GOT3 (cell line): ENCODE data around the gene NR4A3.
"Not testable (repeated sequence)": the region's sequence is repeated elsewhere in the genome, so short reads cannot be mapped to it uniquely, and the experiment has no call there.

Source experiments
- DNase-seq: peaks from one replicate; lab custom pipeline; 2025; ENCODE audit warnings: mixed read lengths; lab: John Stamatoyannopoulos, UW

Gene NR4A3

DNA sequence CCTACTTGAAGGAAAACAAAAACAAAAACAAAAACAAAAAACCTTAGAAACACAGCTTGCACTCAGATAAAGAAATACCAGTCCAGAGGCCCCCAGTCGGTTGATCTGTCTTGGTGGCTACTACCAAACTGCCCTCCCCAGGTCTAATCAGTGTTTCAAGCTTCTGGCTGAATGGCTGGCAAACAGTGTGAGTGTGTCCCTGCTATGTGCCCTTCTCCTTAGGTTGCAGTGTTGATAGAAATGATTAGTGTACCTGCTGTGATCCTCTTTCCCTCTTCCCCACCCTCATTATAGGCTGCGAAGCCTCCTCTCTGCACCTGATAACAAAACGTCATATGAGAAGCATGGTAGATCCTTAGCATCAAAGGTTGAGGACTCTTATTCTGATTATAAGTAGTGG lies 12.8 kb downstream of the NR4A3 start:
- no peak for DNase-seq

DNA sequence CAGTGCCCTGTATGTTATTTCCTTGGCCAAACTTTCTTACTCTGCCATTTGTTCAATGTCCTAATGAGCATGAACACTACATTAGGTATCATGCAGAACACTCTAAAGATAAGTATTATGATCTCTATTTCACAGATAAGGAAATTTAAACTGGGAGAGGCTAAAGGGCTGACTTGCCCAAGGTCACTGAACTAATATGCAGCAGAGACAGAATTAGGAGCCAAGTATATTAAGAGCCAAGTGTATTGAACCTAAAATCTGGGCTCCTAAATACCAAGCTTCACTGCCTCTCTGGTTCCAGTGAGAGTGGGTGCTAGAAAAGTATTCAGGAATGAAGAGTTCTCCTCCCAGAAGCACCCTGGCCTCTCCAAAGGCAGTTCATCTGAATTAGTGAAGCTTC lies 13.5 kb downstream of the NR4A3 start:
- no peak for DNase-seq

DNA sequence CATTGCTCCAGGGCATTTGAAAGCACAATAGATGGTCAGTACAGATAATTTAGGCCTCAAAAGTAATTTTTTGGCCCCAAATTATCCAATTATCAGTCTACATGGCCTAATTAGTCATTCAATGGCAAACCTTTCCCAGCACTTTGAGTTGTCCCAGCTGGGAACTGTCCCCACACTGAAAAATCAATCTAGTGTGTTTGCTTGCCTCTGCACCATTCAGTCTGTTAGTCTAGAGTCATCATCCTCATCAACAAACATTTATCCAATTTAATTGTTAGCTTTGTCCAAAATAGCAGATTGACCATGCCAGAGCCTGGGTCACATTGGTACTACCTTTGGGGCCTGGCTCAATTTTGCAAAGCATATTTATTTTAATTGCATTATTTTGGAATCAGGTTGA lies 13.9 kb downstream of the NR4A3 start:
- no peak for DNase-seq

DNA sequence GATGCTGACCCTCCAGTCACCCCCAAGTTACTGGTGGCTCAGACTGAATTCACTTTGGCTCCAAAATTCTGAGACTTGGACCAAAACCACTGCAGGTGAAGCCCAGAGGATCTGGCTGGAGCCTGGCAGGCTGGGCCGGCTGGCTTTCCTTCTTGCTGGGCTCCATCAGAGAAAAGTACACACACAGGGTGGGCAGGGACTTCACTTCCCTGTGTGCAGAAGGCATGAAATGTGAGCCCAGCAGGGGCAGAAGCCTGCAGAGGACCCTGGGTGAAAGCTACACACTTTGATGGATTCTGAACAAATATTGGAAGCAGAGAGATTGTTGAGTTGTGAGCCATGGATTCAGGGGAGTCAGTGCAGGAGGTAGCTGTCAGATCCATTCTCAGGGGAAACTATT lies 18.4 kb downstream of the NR4A3 start:
- no peak for DNase-seq

DNA sequence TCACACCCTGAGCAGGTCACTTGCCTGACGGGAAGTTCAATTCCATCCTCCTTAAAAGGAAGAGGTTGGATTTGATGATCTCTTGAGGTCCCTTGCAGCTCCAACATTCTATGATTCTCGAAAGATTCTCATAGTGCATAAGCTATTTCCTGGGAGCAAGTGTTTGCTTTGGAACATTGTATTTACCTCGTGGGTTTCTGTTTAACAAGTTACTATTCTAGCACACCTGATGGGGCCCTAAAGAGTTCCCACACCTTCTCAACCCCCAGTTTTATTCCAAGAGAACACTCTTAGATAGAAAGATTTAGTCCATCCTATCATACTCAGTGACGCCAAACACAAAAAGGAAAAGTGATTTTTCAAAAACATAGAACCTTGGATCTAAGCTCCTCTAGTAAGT lies 23.4 kb downstream of the NR4A3 start:
- no peak for DNase-seq

DNA sequence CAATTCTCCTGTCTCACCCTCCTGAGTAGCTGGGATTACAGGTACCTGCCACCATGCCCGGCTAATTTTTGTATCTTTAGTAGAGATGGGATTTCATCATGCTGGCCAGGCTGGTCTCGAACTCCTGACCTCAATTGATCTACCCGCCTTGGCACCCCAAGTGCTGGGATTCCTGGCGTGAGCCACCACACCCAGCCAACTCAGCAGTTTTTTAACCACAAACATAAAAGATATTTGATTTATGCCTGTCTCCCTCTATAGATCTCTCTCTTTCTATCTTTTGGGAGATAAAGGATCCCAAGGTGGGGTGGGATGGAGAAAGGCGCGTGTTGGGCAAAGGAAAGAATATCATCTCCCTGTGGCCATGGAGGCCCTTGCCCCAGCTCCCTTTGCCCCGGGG lies 26.8 kb downstream of the NR4A3 start:
- DNase-seq = no peak

DNA sequence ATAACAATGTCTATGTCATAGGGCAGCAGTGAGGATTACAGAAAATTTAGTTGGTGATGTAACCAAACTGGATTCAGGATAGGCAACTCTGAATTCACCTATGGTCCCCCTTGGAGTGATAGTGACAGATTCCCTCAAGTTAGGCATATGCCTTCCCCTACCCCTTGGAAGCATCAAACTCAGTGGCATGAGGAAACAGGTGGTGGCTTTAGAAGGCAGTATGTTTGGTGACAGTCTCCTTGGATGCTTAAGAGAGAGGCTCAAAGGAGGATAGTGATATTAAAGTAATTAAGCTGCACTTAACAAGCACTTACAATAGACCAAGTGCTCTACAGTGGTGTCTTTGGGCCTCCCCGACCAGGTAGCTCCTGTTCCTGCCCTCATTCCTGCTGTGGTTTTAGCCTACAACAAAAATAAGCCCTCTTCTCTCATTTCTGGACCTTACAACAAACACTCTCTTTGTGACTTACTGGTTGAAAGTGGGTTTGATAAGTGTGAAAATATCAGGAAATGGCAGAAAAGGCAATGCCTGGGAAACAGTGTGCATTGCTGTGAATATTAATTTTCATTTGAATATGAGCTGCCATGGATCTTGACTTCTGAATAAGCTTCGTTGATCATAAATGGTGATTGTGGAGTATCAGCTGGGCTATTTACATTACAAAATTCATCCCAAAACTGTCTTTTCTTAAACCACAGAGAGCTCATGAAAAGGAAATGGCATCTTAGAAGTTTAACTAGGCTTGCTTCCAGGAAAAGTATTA lies 29.2 kb downstream of the NR4A3 start:
- DNase-seq = no peak

DNA sequence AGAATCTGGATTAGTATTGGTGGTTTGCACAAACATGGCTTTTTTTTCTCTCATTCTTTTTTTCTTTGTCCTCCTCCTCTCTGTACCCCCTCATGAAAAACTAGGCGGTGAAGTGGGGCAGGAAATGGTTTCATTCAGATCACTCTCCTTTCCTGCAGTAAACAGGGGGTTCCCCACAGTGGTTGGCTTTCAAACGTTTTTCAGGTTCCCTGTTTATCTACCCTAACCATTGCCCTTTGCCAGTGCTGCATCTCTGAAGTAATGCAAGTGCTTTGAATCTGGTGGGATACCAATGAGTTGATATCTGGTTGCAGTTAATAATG lies 29.8 kb downstream of the NR4A3 start:
- DNase-seq = no peak

DNA sequence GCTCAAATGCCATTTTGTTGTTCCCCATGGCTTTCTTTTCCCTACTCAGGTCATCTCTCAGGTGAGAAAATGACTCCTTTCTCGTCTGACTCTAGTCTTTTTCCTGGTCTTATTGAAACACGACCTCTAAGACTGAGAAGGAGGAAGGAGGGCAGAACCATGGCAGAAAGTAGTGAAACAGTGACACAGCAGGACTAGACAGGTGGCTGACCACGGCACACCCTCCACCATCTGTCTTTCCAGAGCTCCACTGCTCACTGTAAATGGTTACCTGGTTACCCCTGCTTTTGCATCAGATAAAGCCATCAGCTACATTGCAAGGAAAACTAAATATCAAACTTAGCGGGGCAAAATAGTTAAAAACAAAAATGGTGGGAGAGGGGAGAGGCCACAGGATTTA lies 30.9 kb downstream of the NR4A3 start:
- DNase-seq = no peak

DNA sequence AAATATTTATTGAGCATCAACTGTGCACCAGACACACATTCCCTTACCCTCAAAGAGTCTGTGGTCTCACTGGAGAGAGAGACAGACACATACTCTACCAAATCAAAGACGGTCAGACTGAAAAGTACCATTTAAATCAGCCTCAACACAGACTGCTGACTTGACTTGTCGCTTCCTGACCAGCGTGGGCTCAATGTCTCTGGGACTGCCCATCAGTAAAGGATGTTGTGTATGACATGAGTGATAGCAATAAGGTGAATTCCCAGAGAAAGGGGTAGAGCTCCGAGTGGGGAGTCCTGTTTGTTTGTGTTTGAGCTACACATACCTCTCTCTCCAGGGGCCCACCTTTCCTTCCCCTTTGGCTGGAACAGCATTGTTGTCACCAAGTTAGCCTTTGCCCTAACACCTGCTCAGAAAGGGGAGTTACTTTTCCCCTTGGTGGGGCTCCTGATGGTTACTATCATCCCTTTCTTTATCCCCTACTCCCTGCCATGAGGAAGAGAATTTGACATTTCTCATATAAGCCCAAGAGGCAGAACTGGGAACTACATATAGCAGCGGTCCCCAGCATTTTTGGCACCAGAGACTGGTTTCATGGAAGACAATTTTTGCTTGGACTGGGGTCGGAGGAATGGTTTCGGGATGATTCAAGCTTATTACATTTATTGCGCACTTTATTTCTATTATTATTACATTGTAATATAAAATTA lies 33.9 kb downstream of the NR4A3 start:
- DNase-seq = no peak

DNA sequence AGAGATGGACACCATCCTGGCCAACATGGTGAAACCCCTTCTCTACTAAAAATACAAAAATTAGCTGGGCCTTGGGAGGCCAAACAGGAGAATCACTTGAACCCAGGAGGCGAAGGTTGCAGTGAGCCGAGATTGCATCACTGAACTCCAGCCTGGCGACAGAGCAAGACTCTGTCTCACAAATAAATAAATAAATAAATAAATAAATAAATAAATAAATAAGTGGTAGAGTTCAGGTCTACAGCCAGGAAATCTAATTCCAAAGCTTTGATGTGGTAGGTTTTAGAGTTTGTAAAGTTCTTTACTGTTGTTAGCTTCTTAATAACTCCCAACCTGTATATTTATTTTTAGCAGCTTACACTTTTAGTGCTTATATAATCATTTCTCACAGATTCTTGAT lies 35.9 kb downstream of the NR4A3 start:
- DNase-seq = not testable (repeated sequence)

DNA sequence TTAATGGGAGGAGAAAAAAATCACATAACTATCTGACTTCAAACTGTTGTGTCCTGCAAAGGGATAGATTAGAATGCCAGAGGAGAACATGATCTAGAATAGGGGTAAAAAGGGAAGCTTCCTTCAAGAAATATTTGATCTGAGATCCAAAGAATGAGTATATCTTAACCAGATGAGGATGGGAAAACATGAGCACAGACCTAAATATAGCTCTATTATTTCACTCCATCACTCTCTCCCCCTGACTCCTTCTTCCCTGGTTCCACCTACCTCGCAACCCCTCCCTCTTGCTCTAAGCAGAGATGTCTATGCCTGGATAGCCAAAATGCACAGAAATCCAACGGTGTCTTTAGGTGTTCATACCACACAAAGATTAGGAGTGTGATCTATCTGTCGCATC lies 36.4 kb downstream of the NR4A3 start:
- no peak for DNase-seq

DNA sequence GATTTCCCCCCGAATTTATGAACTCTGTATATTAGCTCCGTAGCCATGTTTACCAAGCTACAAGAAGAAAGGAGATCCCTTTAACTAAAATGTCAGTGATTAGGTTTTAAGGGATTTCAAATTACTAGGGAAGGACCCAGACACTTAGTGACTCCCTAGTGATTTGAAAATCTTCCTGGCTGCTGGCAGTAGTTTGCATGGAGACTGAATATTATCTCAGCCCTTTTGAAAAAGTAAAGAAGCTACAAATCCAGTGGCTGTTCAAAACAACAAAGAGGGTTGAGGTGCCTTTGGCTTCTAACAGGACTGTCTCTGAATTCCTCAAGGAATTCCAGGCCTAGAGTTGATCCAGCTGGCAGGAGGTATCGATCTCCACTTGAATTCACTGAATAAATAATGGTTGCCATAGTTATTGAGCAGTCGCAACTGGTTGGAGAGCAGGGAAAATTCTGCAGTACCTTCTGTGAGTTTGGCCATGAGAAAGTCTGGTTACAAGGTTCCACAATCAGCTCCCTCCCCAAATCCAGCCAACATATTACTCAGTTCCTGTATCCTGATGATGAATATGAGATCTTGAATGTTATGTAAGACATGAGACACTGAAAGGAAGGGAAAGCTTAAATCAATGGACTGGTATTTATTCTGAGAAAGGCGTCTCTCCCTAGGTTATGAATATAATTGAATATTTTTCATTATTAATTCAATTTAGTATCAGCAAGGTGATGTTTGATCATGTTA lies 37.7 kb downstream of the NR4A3 start:
- DNase-seq = no peak

DNA sequence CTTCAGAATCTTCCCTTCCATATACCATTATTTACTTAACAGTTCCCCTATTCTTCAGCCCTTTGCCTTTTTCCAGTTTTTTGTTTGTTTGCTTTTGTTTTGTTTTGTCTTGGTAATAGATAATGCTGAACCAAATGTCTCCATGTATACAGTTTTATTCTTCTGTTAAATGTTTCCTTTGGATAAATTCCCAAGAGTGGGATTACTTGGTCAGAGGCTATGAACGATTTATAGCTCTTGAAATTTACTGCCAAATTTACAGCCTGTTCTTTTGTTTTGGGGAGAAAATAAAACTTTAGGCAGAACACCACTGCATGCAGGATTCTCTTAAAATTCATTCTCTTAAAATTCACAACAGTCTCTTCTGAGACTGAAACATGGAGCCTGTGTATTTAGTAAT lies 38.6 kb downstream of the NR4A3 start:
- no peak for DNase-seq

DNA sequence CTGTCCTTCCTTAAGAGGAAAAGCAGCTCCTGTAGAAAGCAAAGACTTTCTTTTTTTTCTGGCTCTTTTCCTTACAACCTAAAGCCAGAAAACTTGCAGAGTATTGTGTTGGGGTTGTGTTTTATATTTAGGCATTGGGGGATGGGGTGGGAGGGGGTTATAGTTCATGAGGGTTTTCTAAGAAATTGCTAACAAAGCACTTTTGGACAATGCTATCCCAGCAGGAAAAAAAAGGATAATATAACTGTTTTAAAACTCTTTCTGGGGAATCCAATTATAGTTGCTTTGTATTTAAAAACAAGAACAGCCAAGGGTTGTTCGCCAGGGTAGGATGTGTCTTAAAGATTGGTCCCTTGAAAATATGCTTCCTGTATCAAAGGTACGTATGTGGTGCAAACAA lies 42.3 kb downstream of the NR4A3 start:
- no peak for DNase-seq

DNA sequence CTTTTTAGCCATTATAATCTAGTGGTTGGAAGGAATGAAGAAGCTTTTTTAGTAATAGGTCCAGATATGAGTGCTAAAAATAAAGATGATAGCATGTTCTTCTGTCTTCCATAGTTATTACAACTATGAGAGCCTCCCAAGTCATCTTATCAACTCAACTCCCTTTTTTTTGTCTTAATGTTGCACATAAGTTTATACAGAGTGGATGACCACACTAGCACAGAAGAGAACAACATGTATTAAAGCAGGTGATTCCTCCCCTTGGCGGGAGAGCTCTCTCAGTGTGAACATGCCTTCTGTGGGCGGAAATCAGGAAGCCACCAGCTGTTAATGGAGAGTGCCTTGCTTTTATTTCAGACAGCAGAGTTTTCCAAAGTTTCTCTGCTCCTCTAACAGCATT lies 44.7 kb downstream of the NR4A3 start:
- DNase-seq = no peak

DNA sequence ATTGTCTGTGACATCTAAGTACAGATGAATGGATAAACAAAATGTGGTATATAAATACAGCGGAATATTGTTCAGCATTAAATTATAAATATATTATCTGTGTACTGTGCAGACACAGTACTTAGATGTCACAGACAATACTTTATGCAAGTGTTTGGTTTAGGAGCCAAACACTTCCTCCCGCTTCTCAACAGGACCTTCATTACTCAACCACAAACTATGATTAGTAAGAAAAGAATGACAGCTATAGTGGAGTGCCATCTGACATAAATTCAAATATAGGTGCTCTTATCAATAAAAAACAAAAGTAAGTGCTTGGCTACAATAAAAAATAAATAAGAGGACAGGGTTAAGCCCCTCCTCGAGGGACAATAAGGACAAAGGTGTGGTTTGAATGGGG lies 45.9 kb downstream of the NR4A3 start:
- DNase-seq = no peak

DNA sequence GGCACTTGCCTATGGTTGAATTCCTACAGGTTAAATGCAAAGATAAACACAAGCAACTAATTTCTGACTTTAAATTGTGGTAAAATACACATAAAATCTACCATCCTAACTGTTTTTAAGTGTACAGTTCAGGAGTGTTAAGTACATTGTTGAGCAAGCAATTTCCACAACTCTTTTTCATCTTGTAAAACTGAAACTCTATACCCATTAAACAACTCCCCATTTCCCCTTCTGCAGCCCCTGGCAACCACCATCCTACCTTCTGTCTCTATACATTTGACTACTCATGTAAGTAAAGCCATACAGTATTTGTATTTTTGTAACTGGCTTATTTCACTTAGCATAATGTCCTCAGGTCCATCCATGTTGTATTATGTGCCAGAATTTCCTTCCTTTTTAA lies 46.3 kb downstream of the NR4A3 start:
- DNase-seq = no peak

DNA sequence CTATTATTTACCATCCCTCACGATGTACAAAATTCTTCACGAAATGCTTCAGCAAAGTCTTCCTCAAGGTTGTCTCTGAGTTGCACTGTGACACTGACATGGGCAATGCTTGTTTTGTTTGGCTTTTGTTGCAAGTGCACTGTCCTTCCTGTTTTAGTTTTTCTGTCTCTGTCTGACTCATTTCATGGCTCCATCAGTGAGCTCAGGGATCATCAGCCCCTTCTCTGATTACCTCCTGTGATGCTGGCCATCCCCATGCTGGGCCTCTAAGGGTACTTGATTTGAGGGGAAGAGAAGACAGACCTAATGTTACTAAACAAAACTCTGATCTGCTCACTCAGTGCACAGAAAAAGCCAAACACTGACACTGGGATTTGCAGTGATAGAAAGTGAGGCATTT lies 47.2 kb downstream of the NR4A3 start:
- no peak for DNase-seq

DNA sequence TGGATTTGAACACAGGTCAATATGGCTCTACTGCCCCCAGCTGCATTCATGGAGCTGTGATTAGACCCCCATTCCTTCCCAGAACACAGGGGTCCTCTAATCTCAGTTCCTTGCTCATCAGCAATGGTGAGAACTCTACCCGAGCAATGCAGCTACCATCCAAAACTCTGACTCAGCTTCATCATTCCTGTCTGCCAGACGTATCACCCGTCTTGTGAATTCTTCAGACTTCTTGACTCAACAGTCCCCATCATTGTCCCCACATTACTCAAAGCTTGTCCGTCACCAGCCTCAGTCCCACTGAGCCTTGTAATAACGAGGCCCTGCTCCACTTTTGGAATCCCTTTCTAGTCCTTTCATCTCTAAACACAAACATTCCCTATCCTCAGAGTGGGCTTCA lies 48.4 kb downstream of the NR4A3 start:
- DNase-seq = no peak

DNA sequence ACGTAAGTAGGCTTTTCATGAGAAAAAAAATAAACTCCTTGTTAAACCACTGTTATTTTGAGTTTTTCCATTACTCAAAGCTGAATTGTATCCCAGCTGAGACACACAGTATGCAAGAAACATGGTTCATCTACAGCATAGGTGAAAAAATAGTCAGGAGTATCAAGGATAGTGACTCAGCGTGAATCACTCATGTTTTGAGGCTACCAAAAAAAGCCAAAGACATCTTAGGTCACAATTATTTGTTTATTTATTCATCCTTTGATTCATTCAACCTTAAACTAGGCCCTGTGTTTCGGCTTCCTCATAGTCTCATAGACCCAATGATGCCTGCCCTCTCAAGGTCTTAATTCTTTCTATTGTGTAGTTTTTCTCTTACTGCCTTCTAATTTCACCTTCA lies 51.8 kb downstream of the NR4A3 start:
- DNase-seq = no peak

DNA sequence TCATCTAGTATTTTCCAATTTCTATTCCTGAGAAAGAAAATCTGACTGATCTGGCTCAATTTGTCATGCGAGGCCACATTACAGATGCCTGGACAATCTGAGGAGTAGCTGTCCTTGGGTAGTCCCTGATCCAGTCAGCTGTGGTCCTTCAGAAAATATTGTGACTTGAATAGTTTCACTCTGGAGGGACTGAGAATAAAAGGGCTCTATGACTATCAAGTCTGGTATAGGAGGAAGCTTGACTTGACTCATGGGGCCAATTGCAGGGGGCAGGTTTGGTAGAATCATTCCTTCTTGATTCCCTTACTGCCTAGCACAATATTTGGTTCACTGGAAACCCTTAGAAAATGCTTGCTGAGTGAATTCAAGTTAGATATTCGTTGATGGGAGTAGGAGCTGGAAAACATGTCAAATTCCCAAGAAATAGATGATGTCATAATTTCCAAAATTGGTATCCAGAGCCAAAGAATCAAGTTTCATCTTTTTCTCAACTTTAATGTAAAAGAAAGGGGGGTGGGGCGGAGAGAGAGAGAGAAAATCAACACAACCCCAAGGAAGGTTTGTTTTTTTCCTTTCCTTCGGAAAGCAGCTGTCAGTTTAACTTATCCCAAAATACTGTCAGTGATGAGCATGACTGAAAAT lies 52.4 kb downstream of the NR4A3 start:
- no peak for DNase-seq

DNA sequence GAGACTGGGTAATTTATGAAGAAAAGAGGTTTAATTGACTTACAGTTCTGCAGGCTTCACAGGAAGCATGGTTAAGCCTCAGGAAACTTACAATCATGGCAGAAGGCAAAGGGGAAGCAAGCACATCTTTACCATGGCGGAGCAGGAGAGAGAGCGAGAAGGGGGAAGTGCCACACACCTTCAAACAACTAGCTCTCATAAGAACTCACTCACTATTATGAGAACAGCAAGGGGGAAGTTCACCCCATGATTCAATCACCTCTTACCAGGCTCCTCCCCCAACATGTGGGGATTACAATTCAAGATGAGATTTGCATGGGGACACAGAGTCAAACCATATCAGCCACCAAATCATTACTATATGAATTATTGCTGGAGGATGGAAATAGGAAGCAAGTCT lies 54.5 kb downstream of the NR4A3 start:
- DNase-seq = no peak
